ENCODE data around the gene PROB1. TPM values are rescaled to one million over a fixed set of nuclear protein-coding genes. Genes with fewer than 3 reads are reported as not detected.

Gene PROB1
- total and polyA plus RNA-seq, 2 of the 8 experiments (the other 6 are each of a cell fraction or from before 2014, with no cell fraction given), result 0.89 to 3.1 TPM

DNA sequence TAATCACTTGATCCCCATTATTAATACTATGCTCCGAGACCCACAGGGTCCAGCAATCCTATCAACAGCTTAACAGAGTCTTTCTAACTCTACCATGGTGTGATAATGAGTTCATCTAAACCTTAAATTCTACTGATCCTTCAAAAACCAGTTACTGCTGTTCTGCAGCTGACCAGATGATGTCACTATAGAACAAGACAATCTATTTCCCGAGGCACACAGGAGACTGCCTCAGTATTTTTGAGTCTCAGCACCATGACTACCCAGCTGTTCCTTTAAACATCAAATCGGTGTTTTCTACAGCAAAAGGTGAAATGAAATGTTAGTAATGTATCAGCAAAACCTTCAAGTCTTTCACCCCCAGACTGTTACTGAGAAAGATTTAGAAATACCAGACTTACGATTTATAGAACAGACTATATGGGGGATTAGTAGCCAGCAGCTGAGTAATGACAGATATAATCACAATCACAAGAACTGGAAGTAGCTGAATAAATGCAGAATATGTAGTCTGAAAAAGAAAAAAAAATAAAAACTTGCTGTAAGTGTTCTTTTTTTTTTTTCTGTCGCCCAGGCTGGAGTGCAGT is 27.5 kb upstream of the PROB1 start:
- H3K4me1 ChIP-seq (replicated peaks in 1 of 4; ENCODE audit: control insufficient read depth in 3 of 4, insufficient read depth in 4 of 4, low read length in 3 of 4), result peaks cover 4 to 9% (median 6%) of the 10 kb centered on the region in 4 experiments; a peak in 4 of 7 replicates
- no peak overlapping the region for H3K23ac ChIP-seq (ENCODE audit: insufficient read length)
- H3K27ac ChIP-seq (ENCODE audit: low read depth, low read length), result no peak overlapping the region
- 61% methylated on average over 4 of the region's 5 CpGs; no CpG with 5 or more reads in 1 of the 2 experiments for WGBS, 2 experiments (ENCODE audit: extremely low coverage in 1 of 2, insufficient coverage in 1 of 2, insufficient read length in 1 of 2, insufficient replicate concordance in 2 of 2, low coverage in 1 of 2, low lambda C conversion rate in 2 of 2, missing lambda C conversion rate in 1 of 2)
- DNase-seq (ENCODE audit: low read depth in 1 of 2, low spot score in 2 of 2) (peak in 1 of 2 experiments; percentile 56), FAIRE-seq (peak; percentile 87)
- H3K14ac ChIP-seq (ENCODE audit: insufficient read length), result no peak overlapping the region
- peaks cover 5 to 36% (median 17%) of the 10 kb centered on the region in 4 experiments; a peak in 7 of 8 replicates for H3K36me3 ChIP-seq (ENCODE audit: control insufficient read depth in 2 of 4, insufficient read depth in 4 of 4, low read length in 3 of 4)
- H3K9ac ChIP-seq (replicated peaks in 1 of 4; ENCODE audit: extremely low read depth in 1 of 4, low read depth in 3 of 4, low read length in 3 of 4), result no peak overlapping the region
- H4K5ac ChIP-seq (ENCODE audit: insufficient read length, low read depth, low read length), result no peak overlapping the region
- H2BK120ac ChIP-seq (replicated peaks; ENCODE audit: low read depth, low read length), result no peak overlapping the region
- no peak overlapping the region for H2BK5ac ChIP-seq (ENCODE audit: low read depth, low read length)
- no peak overlapping the region for H3K4ac ChIP-seq (replicated peaks; ENCODE audit: insufficient read length, low read depth, low read length)
- no peak overlapping the region for H2BK20ac ChIP-seq (ENCODE audit: low read length)
- no peaks in the 10 kb centered on the region for H3K23me2 ChIP-seq (ENCODE audit: low read depth, low read length)
- H2AK5ac ChIP-seq (ENCODE audit: low read depth, low read length), result no peak overlapping the region
- no peaks in the 10 kb centered on the region for H4K20me1 ChIP-seq (replicated peaks in 1 of 2; ENCODE audit: control insufficient read depth in 1 of 2, insufficient read depth in 2 of 2, low read length in 2 of 2)
- H2BK15ac ChIP-seq (ENCODE audit: low read length), result no peak overlapping the region
- H3K4me3 ChIP-seq (ENCODE audit: extremely low read depth in 1 of 4, insufficient read depth in 2 of 4, low read depth in 3 of 4, low read length in 4 of 4), result no peak overlapping the region
- H2AFZ ChIP-seq (ENCODE audit: low read length), result no peak overlapping the region
- H4K8ac ChIP-seq (ENCODE audit: extremely low read depth, insufficient read depth, low read length), result no peak overlapping the region
- H3K79me1 ChIP-seq (ENCODE audit: low read depth, low read length), result no peaks in the 10 kb centered on the region
- no peak overlapping the region for H2BK12ac ChIP-seq (ENCODE audit: low read depth, low read length)
- H3K4me2 ChIP-seq (ENCODE audit: insufficient read depth in 1 of 2, low read depth in 2 of 2, low read length in 2 of 2), result no peak overlapping the region
- CTCF ChIA-PET (ENCODE audit: partially characterized antibody), result interaction anchor here (0.6 to 9.9 kb wide), 44 partner anchors 11 to 1089 kb away, joined by 3 to 319 read pairs (median 4); partner anchors contain the start of genes DNAJC18, ECSCR, SMIM33 and STING1
- no peaks in the 10 kb centered on the region for H3K27me3 ChIP-seq (replicated peaks in 1 of 4; ENCODE audit: control insufficient read depth in 3 of 4, extremely low read depth in 1 of 4, insufficient read depth in 3 of 4, low read length in 3 of 4)
- no peak overlapping the region for H3K18ac ChIP-seq (ENCODE audit: extremely low read depth, low read length)
- H3K56ac ChIP-seq (replicated peaks; ENCODE audit: insufficient read length, low read depth, low read length), result no peak overlapping the region
- H4K91ac ChIP-seq (replicated peaks; ENCODE audit: insufficient read length, low read length), result no peak overlapping the region
- POLR2A ChIA-PET (ENCODE audit: partially characterized antibody), result interaction anchor here (0.8 to 1.2 kb wide), 5 partner anchors 8 to 95 kb away, joined by 3 to 6 read pairs (median 3); partner anchors contain the start of gene DNAJC18
- no peaks in the 10 kb centered on the region for H3K9me3 ChIP-seq (ENCODE audit: insufficient read depth in 2 of 2, low read depth in 1 of 2, low read length in 1 of 2)
- no peaks in the 10 kb centered on the region for H3K79me2 ChIP-seq (ENCODE audit: control insufficient read depth in 1 of 2, insufficient read depth in 2 of 2, low read length in 2 of 2)
- TF ChIP-seq, protein P1, sequence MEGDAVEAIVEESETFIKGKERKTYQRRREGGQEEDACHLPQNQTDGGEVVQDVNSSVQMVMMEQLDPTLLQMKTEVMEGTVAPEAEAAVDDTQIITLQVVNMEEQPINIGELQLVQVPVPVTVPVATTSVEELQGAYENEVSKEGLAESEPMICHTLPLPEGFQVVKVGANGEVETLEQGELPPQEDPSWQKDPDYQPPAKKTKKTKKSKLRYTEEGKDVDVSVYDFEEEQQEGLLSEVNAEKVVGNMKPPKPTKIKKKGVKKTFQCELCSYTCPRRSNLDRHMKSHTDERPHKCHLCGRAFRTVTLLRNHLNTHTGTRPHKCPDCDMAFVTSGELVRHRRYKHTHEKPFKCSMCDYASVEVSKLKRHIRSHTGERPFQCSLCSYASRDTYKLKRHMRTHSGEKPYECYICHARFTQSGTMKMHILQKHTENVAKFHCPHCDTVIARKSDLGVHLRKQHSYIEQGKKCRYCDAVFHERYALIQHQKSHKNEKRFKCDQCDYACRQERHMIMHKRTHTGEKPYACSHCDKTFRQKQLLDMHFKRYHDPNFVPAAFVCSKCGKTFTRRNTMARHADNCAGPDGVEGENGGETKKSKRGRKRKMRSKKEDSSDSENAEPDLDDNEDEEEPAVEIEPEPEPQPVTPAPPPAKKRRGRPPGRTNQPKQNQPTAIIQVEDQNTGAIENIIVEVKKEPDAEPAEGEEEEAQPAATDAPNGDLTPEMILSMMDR (IDR thresholded peaks at IDR 0.05; ENCODE audit: control extremely low read depth in 1 of 3, insufficient read depth in 1 of 3, low read depth in 1 of 3, low read length in 3 of 3), result peak in 2 of 3 experiments; percentile 88 to 94; a peak in 3 of 4 replicates
- TF ChIP-seq SP4 (IDR thresholded peaks at IDR 0.05; ENCODE audit: low read length) (no peak), HDAC6 (IDR thresholded peaks at IDR 0.05; ENCODE audit: low read depth, low read length) (no peak), SUZ12 (IDR thresholded peaks at IDR 0.05; ENCODE audit: low read length) (no peak), TAF1 (IDR thresholded peaks at IDR 0.05; ENCODE audit: low read depth, low read length) (no peak), TEAD4 (IDR thresholded peaks at IDR 0.05; ENCODE audit: low read depth, low read length) (no peak), HDAC2 (IDR thresholded peaks at IDR 0.05; ENCODE audit: borderline replicate concordance in 1 of 2, low read depth in 2 of 2, low read length in 2 of 2) (no peak), RNF2 (IDR thresholded peaks at IDR 0.05; ENCODE audit: borderline replicate concordance, low read depth, low read length, missing control alignments, poor library complexity, severe bottlenecking) (no peak), SIN3A (conservative IDR thresholded peaks at IDR 0.05 in 1 of 2, IDR thresholded peaks at IDR 0.05 in 1 of 2; ENCODE audit: low read depth in 1 of 2, low read length in 2 of 2) (peak in 1 of 2 experiments; percentile 52; a peak in 1 of 4 replicates)
